Astrocyte (in vitro differentiated cells and primary cell): ENCODE results near the gene TMEM130. TPM values are rescaled to one million over a fixed set of nuclear protein-coding genes. Genes with fewer than 3 reads are reported as not detected.
"Not testable (repeated sequence)": the region's sequence is repeated elsewhere in the genome, so short reads cannot be mapped to it uniquely, and the experiment has no call there.

Source experiments
- DNase-seq: peaks from one replicate; pipeline ENCODE4 v3.0.0-alpha.2; 2010; ENCODE audit warnings: low read depth
- FAIRE-seq: peaks from 2 replicates; lab custom pipeline; 2011; peaks lifted over from hg19 to GRCh38; lab: Jason Lieb, UNC
- H2AFZ ChIP-seq: 2 replicates; pipeline ENCODE4 v1.6.0; 2012; ENCODE audit warnings: low read depth, low read length, inconsistent platforms
- H3K27ac ChIP-seq: 2 replicates; pipeline ENCODE4 v1.5.1; 2011; ENCODE audit warnings: low read depth, low read length, inconsistent platforms
- H3K27me3 ChIP-seq: 2 replicates; pipeline ENCODE4 v1.6.0; 2011; ENCODE audit warnings: low read length, inconsistent platforms; ENCODE audit not compliant: insufficient read depth
- H3K36me3 ChIP-seq: 2 replicates; pipeline ENCODE4 v1.5.1; 2011; ENCODE audit warnings: low read length, inconsistent platforms; ENCODE audit not compliant: insufficient read depth
- H3K4me1 ChIP-seq: 2 replicates; pipeline ENCODE4 v1.5.1; 2011; ENCODE audit warnings: low read length, inconsistent platforms; ENCODE audit not compliant: insufficient read depth
- H3K4me2 ChIP-seq: 2 replicates; pipeline ENCODE4 v1.6.0; 2012; ENCODE audit warnings: low read length, inconsistent platforms
- H3K4me3 ChIP-seq: 2 replicates; pipeline ENCODE4 v1.5.1; 2011; ENCODE audit warnings: low read depth, mild to moderate bottlenecking, low read length, inconsistent platforms; ENCODE audit not compliant: insufficient read depth
- H3K79me2 ChIP-seq: 2 replicates; pipeline ENCODE4 v1.6.0; 2012; ENCODE audit warnings: mild to moderate bottlenecking, low read length, inconsistent platforms; ENCODE audit not compliant: insufficient read depth
- H3K9ac ChIP-seq: 2 replicates; pipeline ENCODE4 v1.6.0; 2012; ENCODE audit warnings: mild to moderate bottlenecking, low read length, inconsistent platforms
- H3K9me3 ChIP-seq: 2 replicates; pipeline ENCODE4 v1.5.1; 2012; ENCODE audit warnings: low read depth, mild to moderate bottlenecking, low read length, inconsistent platforms; ENCODE audit not compliant: insufficient read depth
- H4K20me1 ChIP-seq: 2 replicates; pipeline ENCODE4 v1.6.0; 2012; ENCODE audit warnings: low read length, inconsistent platforms; ENCODE audit not compliant: insufficient read depth
- H3K27ac Mint-ChIP-seq: one replicate; pipeline ENCODE4 v1.8.0; 2021; ENCODE audit warnings: mild to moderate bottlenecking, mixed read lengths; ENCODE audit not compliant: unreplicated experiment
- H3K27me3 Mint-ChIP-seq: one replicate; pipeline ENCODE4 v1.8.0; 2021; ENCODE audit warnings: low read depth, mixed read lengths; ENCODE audit not compliant: unreplicated experiment
- H3K36me3 Mint-ChIP-seq: one replicate; pipeline ENCODE4 v1.8.0; 2021; ENCODE audit warnings: low read depth, mixed read lengths; ENCODE audit not compliant: unreplicated experiment
- H3K4me1 Mint-ChIP-seq: one replicate; pipeline ENCODE4 v1.8.0; 2021; ENCODE audit warnings: low read depth, mixed read lengths; ENCODE audit not compliant: unreplicated experiment
- H3K4me3 Mint-ChIP-seq: one replicate; pipeline ENCODE4 v1.8.0; 2021; ENCODE audit warnings: mild to moderate bottlenecking, moderate library complexity, mixed read lengths; ENCODE audit not compliant: unreplicated experiment
- H3K9me3 Mint-ChIP-seq: one replicate; pipeline ENCODE4 v1.8.0; 2021; ENCODE audit warnings: mild to moderate bottlenecking, mixed read lengths; ENCODE audit not compliant: unreplicated experiment
- EZH2 ChIP-seq: IDR thresholded peaks from 2 replicates; pipeline ENCODE4 v1.6.1; 2012; ENCODE audit warnings: mild to moderate bottlenecking, low read length, inconsistent platforms; ENCODE audit not compliant: insufficient read depth
- total RNA-seq: library from RNA; stranded (reverse); gene quantifications from 2 replicates; pipeline ENCODE4 v1.2.1, GENCODE V29; 2021
- TF ChIP-seq, protein P1 (sequence below): IDR thresholded peaks from 2 replicates; pipeline ENCODE4 v1.5.1; 2011; ENCODE audit warnings: low read depth, mild to moderate bottlenecking, inconsistent platforms, low read length, moderate library complexity; ENCODE audit not compliant: insufficient read depth

Gene TMEM130
- total RNA-seq, 1 donor from 2014 or later: 12.4 TPM

- peaks cover 4% of the 10 kb centered on the region for H3K9me3 Mint-ChIP-seq
- H2AFZ ChIP-seq: no peak overlapping the region
- no peak overlapping the region for H3K4me3 ChIP-seq
- H3K27ac ChIP-seq: no peak overlapping the region
- H3K4me1 Mint-ChIP-seq: peaks cover 18% of the 10 kb centered on the region
- DNase-seq: peak; percentile 45
- H3K4me1 ChIP-seq: peaks cover 19% of the 10 kb centered on the region
- H3K36me3 ChIP-seq: no peaks in the 10 kb centered on the region
- peaks cover 4% of the 10 kb centered on the region for H3K27me3 Mint-ChIP-seq
- H3K4me2 ChIP-seq: no peak overlapping the region
- H3K79me2 ChIP-seq: no peaks in the 10 kb centered on the region
- no peaks in the 10 kb centered on the region for H3K27me3 ChIP-seq
- peaks cover 9% of the 10 kb centered on the region for H3K36me3 Mint-ChIP-seq
- no peaks in the 10 kb centered on the region for H3K9me3 ChIP-seq
- H3K27ac Mint-ChIP-seq: no peak overlapping the region
- no peak for FAIRE-seq
- TF ChIP-seq, protein P1, sequence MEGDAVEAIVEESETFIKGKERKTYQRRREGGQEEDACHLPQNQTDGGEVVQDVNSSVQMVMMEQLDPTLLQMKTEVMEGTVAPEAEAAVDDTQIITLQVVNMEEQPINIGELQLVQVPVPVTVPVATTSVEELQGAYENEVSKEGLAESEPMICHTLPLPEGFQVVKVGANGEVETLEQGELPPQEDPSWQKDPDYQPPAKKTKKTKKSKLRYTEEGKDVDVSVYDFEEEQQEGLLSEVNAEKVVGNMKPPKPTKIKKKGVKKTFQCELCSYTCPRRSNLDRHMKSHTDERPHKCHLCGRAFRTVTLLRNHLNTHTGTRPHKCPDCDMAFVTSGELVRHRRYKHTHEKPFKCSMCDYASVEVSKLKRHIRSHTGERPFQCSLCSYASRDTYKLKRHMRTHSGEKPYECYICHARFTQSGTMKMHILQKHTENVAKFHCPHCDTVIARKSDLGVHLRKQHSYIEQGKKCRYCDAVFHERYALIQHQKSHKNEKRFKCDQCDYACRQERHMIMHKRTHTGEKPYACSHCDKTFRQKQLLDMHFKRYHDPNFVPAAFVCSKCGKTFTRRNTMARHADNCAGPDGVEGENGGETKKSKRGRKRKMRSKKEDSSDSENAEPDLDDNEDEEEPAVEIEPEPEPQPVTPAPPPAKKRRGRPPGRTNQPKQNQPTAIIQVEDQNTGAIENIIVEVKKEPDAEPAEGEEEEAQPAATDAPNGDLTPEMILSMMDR: no peak
- TF ChIP-seq EZH2: no peak
- H4K20me1 ChIP-seq: no peaks in the 10 kb centered on the region
- no peak overlapping the region for H3K4me3 Mint-ChIP-seq
- no peak overlapping the region for H3K9ac ChIP-seq
Measured at GRCh38 chr7:98855610-98856422, 14.0 kb downstream of the TMEM130 start.

DNA sequence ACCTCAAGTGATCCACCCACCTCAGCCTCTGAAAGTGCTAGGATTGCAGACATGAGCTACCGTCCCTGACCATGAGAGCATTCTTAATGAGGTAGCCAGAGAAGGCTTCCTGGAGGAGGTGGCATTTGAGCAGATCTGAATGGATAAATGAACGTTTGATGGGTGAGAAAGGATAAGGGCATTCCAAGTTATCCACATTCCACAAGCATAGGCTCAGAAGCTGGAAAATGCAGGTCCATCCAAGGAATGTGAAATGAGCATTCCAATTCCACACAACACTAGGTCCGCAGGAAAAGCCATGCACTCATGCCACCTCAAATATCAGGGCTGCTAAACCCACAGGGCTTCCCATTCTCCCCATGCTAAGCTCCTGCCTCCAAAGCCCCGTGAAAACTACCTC lies 17.0 kb downstream of the TMEM130 start:
- no peaks in the 10 kb centered on the region for H3K27me3 ChIP-seq
- peak; percentile 78 for DNase-seq
- H3K79me2 ChIP-seq: no peaks in the 10 kb centered on the region
- peak overlapping the region; percentile 59 for H3K4me2 ChIP-seq
- H3K36me3 ChIP-seq: no peaks in the 10 kb centered on the region
- no peak overlapping the region for H3K4me3 Mint-ChIP-seq
- H3K9ac ChIP-seq: no peak overlapping the region
- H3K9me3 Mint-ChIP-seq: peaks cover 9% of the 10 kb centered on the region
- H4K20me1 ChIP-seq: no peaks in the 10 kb centered on the region
- no peak overlapping the region for H3K4me3 ChIP-seq
- H3K27me3 Mint-ChIP-seq: no peaks in the 10 kb centered on the region
- no peak overlapping the region for H2AFZ ChIP-seq
- peaks cover 19% of the 10 kb centered on the region for H3K4me1 ChIP-seq
- peak; percentile 13 for FAIRE-seq
- H3K9me3 ChIP-seq: peaks cover 9% of the 10 kb centered on the region
- peak overlapping the region; percentile 75 for H3K27ac Mint-ChIP-seq
- H3K36me3 Mint-ChIP-seq: peaks cover 11% of the 10 kb centered on the region
- H3K27ac ChIP-seq: peak overlapping the region; percentile 7
- H3K4me1 Mint-ChIP-seq: peaks cover 18% of the 10 kb centered on the region
- TF ChIP-seq, protein P1: no peak
- TF ChIP-seq EZH2: no peak

GRCh38 chr7:98848918-98849317 lies 20.9 kb downstream of the TMEM130 start:
- Histone ChIP-seq H3K9me3 (peaks cover 9% of the 10 kb centered on the region), H3K9ac (no peak overlapping the region), H3K4me1 (peaks cover 12% of the 10 kb centered on the region), H4K20me1 (no peaks in the 10 kb centered on the region), H3K4me3 (no peak overlapping the region), H2AFZ (no peak overlapping the region), H3K4me2 (no peak overlapping the region), H3K79me2 (no peaks in the 10 kb centered on the region), H3K36me3 (no peaks in the 10 kb centered on the region), H3K27ac (no peak overlapping the region), H3K27me3 (no peaks in the 10 kb centered on the region)
- Mint-ChIP-seq H3K27me3 (peaks cover 6% of the 10 kb centered on the region), H3K4me3 (no peak overlapping the region), H3K4me1 (peaks cover 11% of the 10 kb centered on the region), H3K27ac (no peak overlapping the region), H3K9me3 (peaks cover 9% of the 10 kb centered on the region), H3K36me3 (peaks cover 9% of the 10 kb centered on the region)
- DNase-seq (no peak), FAIRE-seq (no peak)
- TF ChIP-seq, protein P1: no peak
- no peak for TF ChIP-seq EZH2

DNA sequence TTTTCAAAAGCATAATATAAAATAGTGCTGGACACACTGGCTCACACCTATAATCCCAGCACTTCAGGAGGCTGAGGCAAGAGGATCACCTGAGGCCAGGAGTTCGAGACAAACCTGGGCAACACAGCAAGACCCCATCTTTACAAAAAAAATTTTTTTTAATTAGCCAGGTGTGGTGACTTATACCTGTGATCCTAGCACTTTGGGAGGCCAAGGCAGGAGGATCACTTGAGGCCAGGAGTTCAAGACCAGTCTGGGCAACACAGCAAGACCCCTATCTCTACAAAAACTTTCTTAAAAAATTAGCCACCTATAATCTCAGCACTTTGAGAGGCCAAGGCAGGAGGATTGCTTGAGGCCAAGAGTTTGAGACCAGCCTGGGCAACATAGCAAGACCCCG lies 27.3 kb downstream of the TMEM130 start:
- H3K27me3 Mint-ChIP-seq: peaks cover 18% of the 10 kb centered on the region
- not testable (repeated sequence) for H3K27me3 ChIP-seq, DNase-seq, H3K9ac ChIP-seq, H4K20me1 ChIP-seq, H3K4me1 Mint-ChIP-seq, H3K4me2 ChIP-seq, H3K4me3 Mint-ChIP-seq, H3K9me3 Mint-ChIP-seq, H3K36me3 Mint-ChIP-seq, H3K36me3 ChIP-seq, FAIRE-seq, H3K4me3 ChIP-seq, H3K27ac ChIP-seq, H3K27ac Mint-ChIP-seq, H3K9me3 ChIP-seq, H3K79me2 ChIP-seq, H2AFZ ChIP-seq
- H3K4me1 ChIP-seq: peaks cover 15% of the 10 kb centered on the region
